ENCODE measurements around the gene PPP1R16B. TPM values are rescaled to one million over a fixed set of nuclear protein-coding genes. Genes with fewer than 3 reads are reported as not detected.

Gene PPP1R16B
- total RNA-seq, 4 donors from 2014 or later, result 0.99 to 6.7 (median 3.6) TPM

GRCh38 chr20:38769376-38770295 is 35.9 kb upstream of the PPP1R16B start:
- Histone ChIP-seq H3K27ac (no peak overlapping the region), H3K36me3 (peaks cover 18 to 100% (median 18%) of the 10 kb centered on the region in 3 donors), H3K9me3 (peaks cover 0 to 6% (median 0%) of the 10 kb centered on the region in 3 donors), H3K4me3 (no peak overlapping the region), H3K4me1 (peaks cover 2 to 16% (median 3%) of the 10 kb centered on the region in 3 donors), H3K27me3 (no peaks in the 10 kb centered on the region)
- no peak for DNase-seq
- intact Hi-C loops (cut with DNase I), result no loop called here
- TF ChIP-seq POLR2A (IDR thresholded peaks at IDR 0.05), result no peak
- no peak for TF ChIP-seq CTCF (IDR thresholded peaks at IDR 0.05)
- 87 to 89% methylated on average over 13 of the region's 13 CpGs for WGBS, 2 donors

- no peak for TF ChIP-seq POLR2A (IDR thresholded peaks at IDR 0.05)
- Histone ChIP-seq H3K4me3 (no peak overlapping the region), H3K27ac (no peak overlapping the region), H3K27me3 (no peaks in the 10 kb centered on the region), H3K4me1 (peaks cover 0 to 7% (median 0%) of the 10 kb centered on the region in 3 donors), H3K9me3 (peaks cover 0 to 6% (median 0%) of the 10 kb centered on the region in 3 donors), H3K36me3 (peaks cover 18 to 100% (median 18%) of the 10 kb centered on the region in 3 donors)
- WGBS, 2 donors, result 49 to 95% methylated on average over 2 of the region's 3 CpGs
- intact Hi-C loops (cut with DNase I), result no loop called here
- no peak for DNase-seq
These were observed 35.0 kb upstream of the PPP1R16B start for GRCh38 chr20:38770546-38770945.

- intact Hi-C loops (cut with DNase I), result no loop called here
- 71 to 88% methylated on average over 3 to 5 of the region's 7 CpGs for WGBS, 2 donors
- peaks cover 0 to 6% (median 0%) of the 10 kb centered on the region in 3 donors for H3K9me3 ChIP-seq
- peaks cover 18 to 100% (median 18%) of the 10 kb centered on the region in 3 donors for H3K36me3 ChIP-seq
- peaks cover 0 to 2% (median 0%) of the 10 kb centered on the region in 3 donors for H3K4me1 ChIP-seq
- H3K4me3 ChIP-seq, result no peak overlapping the region
- no peak for DNase-seq
- TF ChIP-seq CTCF (IDR thresholded peaks at IDR 0.05) (no peak), POLR2A (IDR thresholded peaks at IDR 0.05) (no peak)
- no peaks in the 10 kb centered on the region for H3K27me3 ChIP-seq
- H3K27ac ChIP-seq, result no peak overlapping the region
These were observed 34.5 kb upstream of the PPP1R16B start for GRCh38 chr20:38770970-38771369.

GRCh38 chr20:38771621-38772020 is 33.9 kb upstream of the PPP1R16B start:
- TF ChIP-seq POLR2A (IDR thresholded peaks at IDR 0.05) (no peak), CTCF (IDR thresholded peaks at IDR 0.05) (no peak)
- peaks cover 18 to 100% (median 18%) of the 10 kb centered on the region in 3 donors for H3K36me3 ChIP-seq
- no peak overlapping the region for H3K4me3 ChIP-seq
- WGBS, 2 donors, result 83 to 88% methylated on average over 2 to 6 of the region's 7 CpGs
- H3K27me3 ChIP-seq, result no peaks in the 10 kb centered on the region
- H3K4me1 ChIP-seq, result no peaks in the 10 kb centered on the region
- H3K27ac ChIP-seq, result no peak overlapping the region
- intact Hi-C loops (cut with DNase I), result no loop called here
- no peak for DNase-seq
- peaks cover 0 to 6% (median 0%) of the 10 kb centered on the region in 3 donors for H3K9me3 ChIP-seq

- Histone ChIP-seq H3K27ac (no peak overlapping the region), H3K27me3 (no peaks in the 10 kb centered on the region), H3K4me1 (no peaks in the 10 kb centered on the region), H3K9me3 (peaks cover 0 to 6% (median 0%) of the 10 kb centered on the region in 3 donors), H3K36me3 (peaks cover 11 to 84% (median 18%) of the 10 kb centered on the region in 3 donors), H3K4me3 (no peak overlapping the region)
- no peak for DNase-seq
- TF ChIP-seq POLR2A (IDR thresholded peaks at IDR 0.05) (no peak), CTCF (IDR thresholded peaks at IDR 0.05) (no peak)
- intact Hi-C loops (cut with DNase I), result no loop called here
- 93 to 96% methylated on average over 2 of the region's 2 CpGs for WGBS, 2 donors
These were observed 31.3 kb upstream of the PPP1R16B start for GRCh38 chr20:38774167-38774566.
